T-helper 2 cell treated with Interferon-gamma antibody and Interleukin-4, amounts not matched to agents 100 ng/mL and 5 ng/mL, for 36 hours (primary cell): ENCODE measurements around the gene OXLD1. TPM values are rescaled to one million over a fixed set of nuclear protein-coding genes. Genes with fewer than 3 reads are reported as not detected.

Source experiments
- intact Hi-C: fragments of 100-400 bp; cut with micrococcal nuclease; formaldehyde crosslinking; loops from one replicate; pipeline ENCODE4 v1.15.1; 2023
- total RNA-seq: library from RNA; stranded (reverse); gene quantifications from 2 replicates; pipeline ENCODE4 v1.2.3, GENCODE V29; 2022

OXLD1 gene
- total RNA-seq = 40.7 and 42.5 TPM in 2 replicates

DNA sequence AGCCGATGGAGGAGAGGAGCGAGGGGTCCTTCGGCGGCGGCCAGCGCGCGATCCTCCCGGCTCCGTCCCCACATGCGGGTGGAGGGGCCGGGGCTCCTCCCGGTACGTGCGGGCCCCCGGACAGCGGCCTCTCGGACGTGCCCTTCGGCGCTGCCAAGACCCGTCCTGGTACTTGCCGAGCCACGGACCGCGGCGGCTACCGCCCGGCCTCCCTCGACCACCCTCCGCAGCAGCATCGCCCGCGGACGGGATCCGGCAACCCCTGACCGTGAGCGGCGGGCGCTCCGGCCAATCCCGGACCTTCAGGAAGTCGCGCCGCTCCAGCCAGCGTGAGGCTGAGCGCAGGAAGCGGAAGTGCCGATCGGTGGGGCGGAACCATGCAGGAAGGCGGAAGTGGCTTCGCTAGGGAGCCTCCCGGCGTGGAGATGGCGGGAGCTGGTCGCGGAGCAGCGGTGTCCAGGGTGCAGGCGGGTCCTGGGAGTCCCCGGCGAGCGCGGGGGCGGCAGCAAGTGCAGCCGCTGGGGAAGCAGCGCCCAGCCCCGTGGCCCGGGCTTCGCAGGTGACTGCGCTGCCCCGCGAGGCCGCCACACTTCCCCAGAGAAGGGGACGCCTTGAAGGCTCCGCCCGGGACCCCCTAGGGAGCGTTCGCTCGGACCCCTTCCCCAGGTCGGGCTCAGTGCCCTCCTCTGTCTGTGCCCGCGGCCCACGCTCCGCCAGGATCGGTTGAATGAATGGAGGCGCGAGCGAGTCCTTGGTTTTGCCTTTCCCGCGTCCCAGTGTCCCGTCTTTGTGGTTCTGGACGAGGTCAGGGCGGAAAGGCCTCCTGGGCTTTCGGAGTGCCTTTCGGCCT lies at the start of gene OXLD1, which contains the start of gene CCDC137:
Gene OXLD1 (minus strand): TSS at position 264 of the 850 bp plus-strand sequence. CDS start 28 bp downstream, at position 236.
Gene CCDC137 (plus strand): TSS at position 396 of the 850 bp plus-strand sequence. CDS start 30 bp downstream, at position 426.
- intact Hi-C loops = loop anchor here (2.0 kb wide), 2 partner anchors 16 to 30 kb away; partner anchors contain the start of genes ARL16, NPLOC4 and TSPAN10

DNA sequence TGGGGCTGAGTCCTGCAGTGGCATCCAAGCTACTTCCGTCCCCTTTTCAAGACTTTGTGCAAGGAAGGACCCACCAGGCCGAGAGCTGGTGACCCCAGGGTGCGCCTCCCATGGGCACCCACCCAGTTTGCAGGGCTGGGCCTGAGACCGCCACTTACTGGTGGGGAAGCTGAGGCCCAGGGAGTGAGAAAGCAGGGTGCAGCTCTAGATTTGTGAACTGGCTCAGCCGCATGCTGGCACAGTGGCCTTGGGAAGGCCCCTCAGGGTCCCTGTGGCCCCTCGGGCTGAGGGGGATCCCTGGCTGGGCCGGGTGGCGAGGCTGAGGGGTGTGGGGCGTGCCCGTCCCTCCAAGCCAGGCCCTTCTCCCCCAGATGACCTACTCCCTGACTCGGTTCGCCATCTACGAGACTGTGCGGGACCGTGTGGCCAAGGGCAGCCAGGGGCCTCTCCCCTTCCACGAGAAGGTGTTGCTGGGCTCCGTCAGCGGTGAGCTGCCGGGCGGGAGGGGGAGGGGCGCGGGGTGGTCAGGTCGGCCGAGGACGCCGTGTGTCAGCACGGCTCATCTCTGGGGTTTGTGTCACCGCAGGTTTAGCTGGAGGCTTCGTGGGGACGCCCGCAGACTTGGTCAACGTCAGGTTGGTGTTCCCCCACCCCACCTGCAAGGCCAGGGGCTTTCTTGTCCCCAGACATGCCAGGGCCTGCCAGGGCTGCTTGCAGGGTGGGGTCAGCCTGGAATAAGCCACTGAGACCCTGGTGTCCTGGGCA lies 48.9 kb upstream of the OXLD1 start:
- intact Hi-C loops = no loop called here

DNA sequence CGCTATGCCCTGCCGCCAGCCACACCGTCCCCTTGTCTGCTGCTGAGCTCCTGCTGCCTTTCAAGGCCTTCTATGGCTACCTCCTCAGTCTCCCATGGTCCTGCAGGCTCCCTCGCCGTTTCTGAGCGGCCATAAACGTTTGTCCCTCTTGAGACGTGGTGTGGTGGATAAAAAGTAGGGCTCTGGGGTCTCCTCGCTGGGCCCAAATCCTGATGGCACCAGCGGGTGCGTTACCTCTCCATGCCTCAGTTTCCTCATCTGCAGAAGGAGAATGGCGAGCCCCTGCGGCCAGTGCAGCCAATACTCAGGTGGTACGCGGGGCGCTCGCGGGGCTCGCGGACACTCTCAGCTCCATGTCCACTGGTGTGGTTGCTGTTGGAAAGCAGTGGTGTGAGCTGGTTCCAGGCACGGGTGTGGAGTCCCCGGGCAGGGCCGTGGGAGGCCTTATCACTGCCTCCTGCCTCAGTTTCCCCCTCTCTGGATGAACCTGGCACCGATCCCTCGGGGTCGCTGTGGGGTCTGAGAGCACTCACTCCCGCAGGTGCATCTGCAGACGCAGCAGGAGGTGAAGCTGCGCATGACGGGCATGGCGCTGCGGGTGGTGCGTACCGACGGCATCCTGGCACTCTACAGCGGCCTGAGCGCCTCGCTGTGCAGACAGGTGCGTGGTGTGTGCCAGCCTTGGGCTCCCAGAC lies 48.2 kb upstream of the OXLD1 start:
- intact Hi-C loops = loop anchor here (5.0 kb wide), 2 partner anchors 118 to 148 kb away; partner anchors contain the start of genes MCRIP1 and P4HB

DNA sequence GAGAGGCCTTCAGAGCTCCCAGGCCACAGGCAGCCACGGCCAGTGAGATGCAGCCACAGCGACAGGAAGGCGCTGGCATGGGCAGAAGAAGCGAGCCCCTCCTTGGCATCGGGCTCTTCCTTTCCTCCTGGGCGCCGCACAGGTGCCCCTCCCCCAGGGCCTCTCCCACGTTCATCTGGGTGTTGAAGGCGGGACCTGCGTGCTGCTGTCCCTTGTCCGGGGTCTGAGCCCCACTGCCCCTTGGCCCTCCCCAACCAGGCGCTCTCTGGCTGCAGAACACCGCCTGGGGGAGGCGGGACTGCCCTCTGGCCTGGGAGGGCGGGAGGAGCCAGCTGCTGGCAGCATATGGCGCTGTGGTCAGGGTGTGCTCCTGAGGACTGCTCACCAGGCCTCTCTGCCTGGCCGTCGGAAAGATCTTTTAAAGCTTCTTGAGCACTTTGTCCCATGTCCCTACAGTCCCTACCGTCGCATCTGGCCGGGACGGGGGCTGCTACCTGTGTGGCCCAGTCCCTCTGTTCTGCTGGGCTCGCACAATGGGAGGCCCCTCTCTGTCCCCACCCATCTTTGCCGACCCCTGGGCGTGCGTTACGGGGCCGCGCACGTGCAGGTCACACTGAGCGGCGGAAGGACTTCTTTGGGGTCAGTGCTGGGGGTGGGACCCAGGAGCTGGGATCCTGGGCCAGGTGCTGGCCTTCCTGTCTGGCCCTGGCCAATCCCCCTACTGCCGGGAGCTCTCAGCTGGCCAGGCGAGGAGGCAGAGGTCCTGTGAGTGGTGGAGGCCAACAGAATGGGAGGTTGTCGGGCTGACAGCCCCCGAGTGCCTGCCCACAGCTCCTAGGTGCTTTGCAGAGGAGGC lies 47.4 kb upstream of the OXLD1 start:
- intact Hi-C loops = loop anchor here (5.0 kb wide), 2 partner anchors 119 to 149 kb away; partner anchors contain the start of genes MCRIP1 and P4HB

DNA sequence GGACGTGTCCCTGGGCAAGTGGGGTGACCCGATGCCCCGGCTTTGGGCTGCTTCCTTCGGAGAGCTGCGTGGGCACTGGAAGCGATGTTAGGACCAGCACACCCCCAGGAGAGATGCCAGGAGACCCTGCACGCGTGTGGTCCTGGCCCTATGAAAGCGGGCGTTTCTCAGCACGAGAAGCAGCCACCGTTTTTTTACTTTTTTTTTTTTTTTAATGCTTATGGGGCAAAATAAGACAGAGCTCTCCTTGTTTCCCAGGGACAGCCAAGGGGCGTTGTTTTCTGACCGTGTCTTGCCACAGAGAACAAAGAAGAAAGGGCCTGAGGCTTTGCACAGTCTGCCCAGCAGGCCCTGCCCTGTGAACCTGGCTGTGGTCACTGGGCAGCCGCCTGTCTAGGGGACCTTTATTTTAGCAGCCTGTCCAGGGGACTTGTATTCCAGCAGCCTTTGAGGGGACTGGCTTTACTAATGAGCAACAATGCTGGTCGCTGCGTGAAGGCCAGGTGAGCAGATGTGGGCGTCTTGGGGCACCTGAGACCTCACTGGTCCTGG lies 46.7 kb upstream of the OXLD1 start:
- intact Hi-C loops = loop anchor here (5.0 kb wide), 2 partner anchors 119 to 149 kb away; partner anchors contain the start of genes MCRIP1 and P4HB

DNA sequence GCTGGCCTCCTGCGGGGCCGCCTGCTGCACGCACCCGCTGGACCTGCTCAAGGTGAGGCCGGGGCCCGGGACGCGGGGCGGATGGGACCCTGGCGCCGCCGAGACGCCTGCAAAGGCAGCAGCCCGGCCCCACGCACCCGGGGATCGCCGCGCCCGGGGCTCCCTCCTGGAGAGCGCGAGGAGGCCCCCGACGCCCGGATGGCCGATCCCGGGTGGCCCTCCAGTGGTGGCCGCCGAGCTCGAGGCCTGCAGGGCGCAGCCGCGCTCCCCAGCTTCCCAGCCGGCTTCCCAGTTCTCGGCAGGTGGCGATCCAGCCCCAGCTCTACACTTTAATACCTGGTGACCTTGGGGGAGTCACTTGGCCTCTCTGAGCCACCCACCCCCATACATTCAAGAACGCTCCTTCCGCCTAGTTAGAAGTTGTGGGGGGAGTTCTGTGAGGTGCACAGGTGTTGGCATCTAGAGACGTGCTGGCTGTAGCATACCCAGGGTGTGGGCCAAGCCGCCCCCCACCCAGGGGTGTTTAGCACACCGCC lies 46.1 kb upstream of the OXLD1 start:
- intact Hi-C loops = loop anchor here (1.0 to 5.0 kb wide), 3 partner anchors 9 to 150 kb away; partner anchors contain the start of genes MCRIP1, MRPL12 and P4HB

DNA sequence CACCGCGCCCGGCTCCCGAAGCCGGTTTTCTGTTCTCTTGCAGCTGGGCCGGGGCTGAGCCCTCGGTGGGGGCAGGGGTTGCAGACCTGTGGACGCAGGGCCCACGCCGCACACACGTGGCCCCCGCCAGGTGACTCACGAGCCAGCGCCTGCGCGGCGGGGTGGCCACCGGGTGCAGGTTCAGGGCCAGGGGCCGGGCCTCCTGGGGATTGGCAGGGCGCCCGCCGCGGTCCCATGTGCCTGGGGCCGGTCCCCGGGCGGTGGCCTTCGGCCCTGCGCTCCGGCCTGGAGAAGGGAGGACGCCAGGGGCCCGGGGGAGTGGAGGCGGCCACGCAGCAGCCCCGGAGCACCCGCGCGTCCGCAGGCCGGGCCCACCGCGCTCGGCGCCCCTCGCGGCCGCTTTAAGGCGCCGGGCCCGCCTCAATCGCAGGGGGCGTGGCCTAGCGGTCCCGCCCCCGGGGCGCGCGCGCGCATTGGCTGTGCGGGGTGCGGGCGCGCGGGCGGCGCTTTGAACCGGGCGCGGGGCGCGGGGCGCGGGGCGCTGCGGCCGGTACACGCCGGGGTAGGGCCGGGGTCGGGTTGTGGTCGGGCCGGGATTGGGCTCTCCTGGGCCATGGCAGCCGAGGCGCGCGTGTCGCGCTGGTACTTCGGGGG lies 45.5 kb upstream of the OXLD1 start, which contains the start of gene SLC25A10:
Gene SLC25A10 (plus strand): TSS at position 471 of the 654 bp plus-strand sequence. CDS start 143 bp downstream, at position 614.
- intact Hi-C loops = loop anchor here (1.0 to 5.0 kb wide), 3 partner anchors 9 to 150 kb away; partner anchors contain the start of genes MCRIP1, MRPL12 and P4HB

DNA sequence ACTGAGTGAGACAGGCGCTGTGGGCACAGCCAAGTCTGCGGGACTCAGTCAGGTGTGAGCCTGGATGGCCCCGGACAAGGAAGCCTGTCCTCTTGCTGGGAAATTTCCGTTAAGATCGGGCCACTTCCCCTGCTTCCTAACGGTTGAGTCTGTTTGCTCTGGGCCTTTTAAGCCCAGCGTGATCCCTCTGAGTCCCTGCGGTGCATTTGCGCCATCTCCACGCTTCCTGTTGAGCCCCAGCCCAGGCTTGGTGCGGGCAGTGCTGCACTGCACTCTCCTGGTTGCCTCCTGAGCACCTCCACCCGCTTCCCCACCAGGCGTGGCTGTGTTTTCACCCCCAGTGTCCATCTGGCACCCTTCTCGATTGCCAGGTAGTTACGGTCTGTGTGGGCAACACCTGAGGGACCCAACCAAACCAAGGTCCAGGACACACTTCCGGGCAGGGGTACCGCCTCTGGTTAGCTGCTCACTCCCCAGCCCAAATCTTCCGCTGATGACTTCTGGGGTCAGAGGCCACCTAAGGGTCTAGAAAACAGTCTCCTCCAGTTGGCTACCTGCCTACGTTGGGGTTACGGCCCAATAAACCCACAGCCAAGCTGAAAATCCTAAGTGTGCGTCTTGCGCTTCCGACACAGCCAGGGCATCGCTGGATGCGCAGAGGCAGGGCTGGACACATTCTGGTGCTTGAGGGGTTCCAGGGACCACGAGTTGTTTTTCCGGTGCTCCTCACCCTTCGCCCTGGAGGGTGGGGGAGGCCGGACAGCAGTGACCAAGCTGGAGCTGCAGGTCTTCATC lies 44.3 kb upstream of the OXLD1 start:
- intact Hi-C loops = loop anchor here (5.0 kb wide), 2 partner anchors 122 to 152 kb away; partner anchors contain the start of genes MCRIP1 and P4HB

DNA sequence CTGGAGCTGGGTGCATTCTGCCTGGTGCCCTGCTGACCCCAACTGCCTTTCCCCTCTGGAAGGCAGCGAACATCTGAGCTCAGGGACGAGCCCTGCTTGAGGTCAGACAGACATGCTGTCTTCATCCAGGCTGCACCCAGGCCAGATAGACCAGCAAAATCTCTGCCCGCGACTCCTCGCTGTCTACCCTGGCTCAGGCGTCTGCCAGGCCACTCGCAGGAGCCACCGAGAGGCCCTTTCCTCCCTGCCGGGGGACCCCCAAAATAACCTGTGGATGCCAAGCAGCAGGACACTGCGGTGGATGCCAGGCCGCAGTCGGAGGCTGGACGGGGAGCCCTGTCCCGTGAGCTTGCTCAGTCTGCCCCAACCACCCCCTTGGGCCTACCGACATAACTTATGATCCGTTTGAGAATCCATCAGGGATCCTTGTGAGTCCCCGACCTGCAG lies 42.4 kb upstream of the OXLD1 start:
- intact Hi-C loops = no loop called here

DNA sequence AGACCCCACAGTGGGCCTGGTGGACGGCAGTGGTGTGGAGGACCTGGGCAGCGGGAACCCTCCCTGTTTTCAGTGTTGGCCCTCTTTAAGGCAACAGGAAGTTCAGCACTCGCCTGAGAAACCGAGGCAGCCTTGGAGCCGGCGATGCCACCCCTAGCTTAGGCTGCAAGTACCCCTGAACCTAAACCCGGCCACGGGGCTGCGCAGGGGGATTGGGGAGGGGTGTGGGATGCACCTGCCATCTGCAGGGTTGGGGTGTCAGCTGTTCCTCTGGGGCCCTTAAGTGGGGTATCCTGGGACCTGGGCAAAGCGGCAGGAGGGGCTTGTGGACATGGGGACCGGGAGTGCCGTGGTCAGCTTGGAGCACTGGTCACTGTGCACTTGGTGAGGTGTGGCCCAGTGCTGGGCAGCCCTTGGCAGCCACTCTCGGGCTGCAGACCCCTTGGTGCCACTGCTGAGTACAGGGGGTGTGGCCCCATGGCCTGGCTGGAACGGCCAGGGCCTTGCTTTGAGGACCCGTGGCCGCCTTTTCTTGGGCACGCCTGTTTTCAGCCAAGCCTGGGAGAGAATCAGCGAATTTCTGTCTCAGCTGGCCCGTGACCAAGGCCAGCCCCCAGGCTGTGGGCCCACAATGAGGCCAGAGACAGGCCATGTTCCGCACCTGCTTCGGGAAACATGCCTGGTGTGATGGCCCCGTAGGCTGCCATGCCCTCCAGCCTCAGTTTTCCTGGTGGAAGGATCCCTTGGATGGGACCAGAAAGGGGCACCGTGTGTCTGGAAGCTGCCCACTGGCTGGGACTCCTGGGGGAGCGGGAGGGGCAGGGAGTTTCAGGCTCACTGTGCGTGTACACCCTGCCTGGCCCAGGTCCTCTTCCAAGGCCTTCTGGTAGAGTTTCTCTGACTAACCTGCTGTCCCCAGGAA lies 41.6 kb upstream of the OXLD1 start:
- intact Hi-C loops = no loop called here

DNA sequence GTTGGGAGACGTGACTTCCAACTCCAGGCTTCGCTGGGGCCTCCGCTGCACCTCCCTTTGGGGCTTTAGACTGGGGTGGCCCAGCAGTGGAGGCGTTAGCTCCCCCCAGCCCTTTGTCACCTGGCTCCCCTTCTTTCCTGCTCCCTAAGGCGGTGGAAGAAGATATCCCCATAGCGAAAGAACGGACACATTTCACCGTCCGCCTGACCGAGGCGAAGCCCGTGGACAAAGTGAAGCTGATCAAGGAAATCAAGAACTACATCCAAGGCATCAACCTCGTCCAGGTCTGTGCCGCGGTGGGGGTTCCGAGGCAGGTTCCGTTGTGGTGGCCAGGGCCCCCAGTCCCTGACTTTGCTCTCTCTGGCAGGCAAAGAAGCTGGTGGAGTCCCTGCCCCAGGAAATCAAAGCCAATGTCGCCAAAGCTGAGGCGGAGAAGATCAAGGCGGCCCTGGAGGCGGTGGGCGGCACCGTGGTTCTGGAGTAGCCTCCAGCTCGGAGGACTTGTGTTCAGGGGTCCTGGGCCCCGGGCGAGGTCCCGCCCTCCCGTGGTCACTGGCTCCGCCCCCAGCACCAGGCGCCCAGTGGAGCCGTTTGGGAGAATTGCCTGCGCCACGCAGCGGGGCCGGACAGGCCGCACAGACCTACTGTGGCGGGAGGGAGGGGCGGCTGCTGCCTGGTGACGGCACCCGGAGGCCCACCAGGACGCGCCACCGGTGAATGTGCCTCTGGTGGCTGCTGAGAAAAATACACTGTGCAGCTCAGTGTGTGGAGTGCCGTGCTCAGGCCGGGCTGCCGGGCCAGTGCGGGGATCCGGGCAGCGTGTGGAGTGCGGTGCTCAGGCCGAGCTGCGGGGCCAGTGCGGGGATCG lies 40.6 kb upstream of the OXLD1 start:
- intact Hi-C loops = no loop called here

DNA sequence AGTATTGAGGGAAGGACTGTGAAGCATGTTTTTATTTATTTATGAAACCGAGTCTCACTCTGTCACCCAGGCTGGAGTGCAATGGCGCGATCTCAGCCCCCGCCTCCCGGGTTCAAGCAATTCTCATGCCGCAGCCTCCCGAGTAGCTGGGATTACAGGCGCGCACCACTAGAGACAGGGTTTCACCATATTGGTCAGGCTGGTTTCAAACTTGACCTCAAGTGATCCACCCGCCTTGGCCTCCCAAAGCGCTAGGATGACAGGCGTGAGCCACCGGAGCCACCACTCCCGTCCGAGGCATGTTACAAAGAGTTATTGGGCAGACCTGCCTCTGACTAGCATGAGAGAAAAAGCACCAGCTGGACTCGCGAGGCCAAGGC lies 39.8 kb upstream of the OXLD1 start:
- intact Hi-C loops = no loop called here

DNA sequence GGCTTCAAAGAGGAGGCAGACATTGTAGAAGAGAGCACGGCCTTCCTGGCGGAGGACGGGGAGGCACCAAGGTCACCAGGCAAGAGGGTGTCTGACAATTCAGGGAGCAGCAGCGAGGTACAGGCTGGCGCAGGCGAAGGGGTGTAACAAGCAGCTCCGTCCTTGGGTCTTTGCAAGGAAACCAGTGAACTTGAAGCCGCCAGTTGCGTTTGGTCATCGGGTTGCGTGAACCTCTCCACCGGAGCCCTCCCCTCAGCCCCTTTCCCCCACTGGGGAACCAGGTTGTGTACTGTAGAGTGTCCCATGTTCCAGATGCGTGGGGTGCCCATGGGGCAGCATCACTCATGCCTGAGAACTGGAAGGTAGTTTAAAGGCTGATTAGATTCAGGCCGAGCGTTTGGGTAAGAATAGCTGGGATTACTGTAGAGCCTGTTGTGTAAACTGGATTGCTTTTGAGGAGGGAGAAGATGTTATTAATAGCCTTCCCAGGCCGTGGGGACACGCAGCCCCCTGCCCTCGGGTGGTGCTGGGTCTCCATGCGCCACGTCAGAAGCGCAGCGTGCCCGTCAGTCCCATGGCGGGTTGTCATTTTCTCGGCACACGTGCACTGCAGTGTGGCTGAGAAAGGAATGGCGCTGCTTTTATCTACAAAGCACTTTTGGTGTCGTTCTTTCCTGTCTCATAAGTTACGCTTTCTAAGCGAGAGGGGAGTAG lies 39.3 kb upstream of the OXLD1 start:
- intact Hi-C loops = no loop called here

DNA sequence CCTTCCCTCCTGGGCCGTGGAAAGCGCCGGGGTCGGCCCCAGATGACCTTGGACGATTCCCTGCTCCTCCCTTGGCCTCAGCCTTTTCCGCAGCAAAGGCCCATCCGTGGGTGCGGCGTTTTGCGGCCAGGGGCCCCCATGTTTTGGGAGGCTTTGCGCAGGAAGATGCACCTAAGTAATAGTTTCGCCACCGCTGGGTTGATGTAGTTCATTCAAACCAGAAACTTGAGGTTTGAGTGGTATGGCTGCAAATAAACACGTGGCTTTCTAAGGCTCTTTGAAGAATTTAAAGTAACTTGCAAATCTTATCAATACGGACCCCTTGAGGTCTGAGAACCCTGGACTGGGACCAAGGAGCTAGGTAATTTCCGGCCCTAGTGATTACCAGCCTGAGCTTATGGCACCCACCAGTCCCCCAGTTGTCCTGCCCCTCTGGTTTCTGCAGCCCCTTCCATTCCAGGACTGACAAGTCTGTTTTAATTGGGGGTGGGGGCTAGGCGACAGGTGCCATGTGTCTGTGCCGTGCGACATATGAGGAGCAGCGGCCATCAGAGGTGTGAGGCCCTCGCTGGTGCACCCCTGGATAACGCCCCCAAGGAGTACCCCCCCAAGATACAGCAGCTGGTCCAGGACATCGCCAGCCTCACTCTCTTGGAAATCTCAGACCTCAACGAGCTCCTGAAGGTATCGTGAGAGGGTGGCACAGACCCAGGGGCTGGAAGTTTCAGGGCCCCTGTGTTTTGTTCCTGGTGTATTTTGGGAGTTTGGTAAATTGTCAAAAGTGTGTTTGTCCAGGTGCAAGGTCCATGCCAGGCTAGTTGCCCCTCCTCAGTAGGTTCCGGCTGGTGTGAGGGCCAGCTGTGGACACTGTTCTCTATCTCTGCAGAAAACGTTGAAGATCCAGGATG lies 37.6 kb upstream of the OXLD1 start:
- intact Hi-C loops = loop anchor here (1.0 kb wide), 1 partner anchor 8 kb away; the partner anchor contains the start of gene SLC25A10
